Tibial nerve (tissue), 4 donors: ENCODE results near the gene GAS2L1.

Experiments used
- EP300 ChIP-seq, 2 donors: sonication (generic); formaldehyde crosslinking; IDR thresholded peaks; one replicate each; pipeline ENCODE4 v1.6.1; 2017; ENCODE audit warnings: antibody characterized with exemption in 2 of 2, mild to moderate bottlenecking in 1 of 2
- TF ChIP-seq, protein P1 (sequence below), 5 experiments: fragments of 200-600 bp in 3 of 5; fragments of 450-650 bp in 2 of 5; sonication (generic) in 3 of 5; IDR thresholded peaks; one replicate each; pipeline ENCODE4 v1.5.1; 2016 to 2019; ENCODE audit warnings: antibody characterized with exemption in 5 of 5, mild to moderate bottlenecking in 3 of 5, moderate library complexity in 2 of 5

DNA sequence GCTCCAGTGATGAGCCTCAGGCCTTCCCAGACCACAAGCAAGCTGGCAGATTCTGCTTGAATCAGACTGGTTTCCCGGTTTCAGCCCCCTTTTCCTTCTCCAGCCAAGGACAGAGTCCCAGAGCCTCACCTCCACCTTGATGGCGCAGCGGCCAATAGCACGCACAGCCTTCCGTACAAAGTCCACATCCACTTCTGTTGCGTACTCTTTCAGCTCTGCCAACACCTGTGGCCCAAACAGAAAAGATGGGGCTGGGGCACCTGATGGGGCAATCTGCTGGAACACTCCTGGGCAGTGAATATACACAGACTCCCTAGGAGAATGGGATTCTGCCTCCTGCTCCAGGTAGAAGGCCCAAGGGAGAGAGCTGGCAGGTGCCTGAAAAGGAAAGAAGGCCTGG lies 44.6 kb downstream of the GAS2L1 start:
- TF ChIP-seq, protein P1, sequence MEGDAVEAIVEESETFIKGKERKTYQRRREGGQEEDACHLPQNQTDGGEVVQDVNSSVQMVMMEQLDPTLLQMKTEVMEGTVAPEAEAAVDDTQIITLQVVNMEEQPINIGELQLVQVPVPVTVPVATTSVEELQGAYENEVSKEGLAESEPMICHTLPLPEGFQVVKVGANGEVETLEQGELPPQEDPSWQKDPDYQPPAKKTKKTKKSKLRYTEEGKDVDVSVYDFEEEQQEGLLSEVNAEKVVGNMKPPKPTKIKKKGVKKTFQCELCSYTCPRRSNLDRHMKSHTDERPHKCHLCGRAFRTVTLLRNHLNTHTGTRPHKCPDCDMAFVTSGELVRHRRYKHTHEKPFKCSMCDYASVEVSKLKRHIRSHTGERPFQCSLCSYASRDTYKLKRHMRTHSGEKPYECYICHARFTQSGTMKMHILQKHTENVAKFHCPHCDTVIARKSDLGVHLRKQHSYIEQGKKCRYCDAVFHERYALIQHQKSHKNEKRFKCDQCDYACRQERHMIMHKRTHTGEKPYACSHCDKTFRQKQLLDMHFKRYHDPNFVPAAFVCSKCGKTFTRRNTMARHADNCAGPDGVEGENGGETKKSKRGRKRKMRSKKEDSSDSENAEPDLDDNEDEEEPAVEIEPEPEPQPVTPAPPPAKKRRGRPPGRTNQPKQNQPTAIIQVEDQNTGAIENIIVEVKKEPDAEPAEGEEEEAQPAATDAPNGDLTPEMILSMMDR (IDR thresholded peaks at IDR 0.05): no peak
- no peak for TF ChIP-seq EP300 (IDR thresholded peaks at IDR 0.05)
